Activated CD8-positive, alpha-beta memory T cell treated with anti-CD3 and anti-CD28 coated beads for 1 hour (primary cell): ENCODE measurements around the gene MMP19.
"Not testable (repeated sequence)": the region's sequence is repeated elsewhere in the genome, so short reads cannot be mapped to it uniquely, and the experiment has no call there.

Source experiments
- DNase-seq, 2 donors: peaks; one replicate each; pipeline ENCODE4 v3.0.0-alpha.2; 2020; ENCODE audit warnings: low read depth in 1 of 2; ENCODE audit errors: extremely low read depth in 1 of 2

The MMP19 gene

GRCh38 chr12:55842681-55843429, at the start of gene MMP19:
Gene MMP19, minus strand, starts transcription at chr12:55842936. Its CDS starts 106 bp downstream, at chr12:55842830.
- no peak for DNase-seq

- DNase-seq, result no peak
These were observed 48.6 kb upstream of the MMP19 start for GRCh38 chr12:55891310-55891709.

- no peak for DNase-seq
These were observed 42.4 kb upstream of the MMP19 start for GRCh38 chr12:55885113-55885512.

GRCh38 chr12:55877824-55878223, 35.1 kb upstream of the MMP19 start:
- DNase-seq, result no peak

DNA sequence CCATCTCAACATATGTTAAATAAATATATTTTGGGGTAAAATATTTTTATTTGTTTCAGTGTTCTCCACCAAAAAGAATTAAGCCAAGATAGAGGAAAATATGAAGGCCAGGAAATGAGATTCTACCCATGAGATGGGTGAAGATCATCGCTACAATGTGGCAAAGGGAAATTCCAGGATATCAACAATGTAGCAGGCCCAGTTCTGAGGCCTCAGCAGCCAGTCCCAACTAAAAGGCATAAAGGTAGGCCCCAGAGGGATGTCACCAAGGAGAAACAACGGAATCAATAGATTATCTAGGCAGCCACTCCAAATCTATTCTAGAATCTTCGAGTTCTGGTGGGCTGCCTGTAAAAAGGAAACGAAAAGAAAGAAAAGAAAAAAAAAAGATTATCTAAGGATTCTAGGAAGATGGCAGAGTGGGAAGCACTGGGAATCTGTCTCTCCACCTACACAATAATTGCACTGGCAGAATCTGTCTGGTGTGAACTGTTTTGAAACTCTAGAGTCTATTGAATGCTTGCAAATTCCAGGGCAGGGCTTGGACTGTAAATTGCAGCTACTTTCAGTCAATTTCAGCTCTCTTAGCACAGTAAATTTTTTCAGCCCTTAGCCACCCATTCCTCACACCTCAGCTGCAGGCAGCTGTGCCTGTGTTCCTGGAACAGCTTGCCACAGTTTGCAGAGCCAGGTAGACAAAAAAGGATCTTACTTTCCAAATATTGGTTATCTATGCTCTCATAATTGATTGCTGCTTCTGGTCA, 33.1 kb upstream of the MMP19 start:
- no peak for DNase-seq

GRCh38 chr12:55874443-55874842, 31.7 kb upstream of the MMP19 start:
- no peak for DNase-seq

DNA sequence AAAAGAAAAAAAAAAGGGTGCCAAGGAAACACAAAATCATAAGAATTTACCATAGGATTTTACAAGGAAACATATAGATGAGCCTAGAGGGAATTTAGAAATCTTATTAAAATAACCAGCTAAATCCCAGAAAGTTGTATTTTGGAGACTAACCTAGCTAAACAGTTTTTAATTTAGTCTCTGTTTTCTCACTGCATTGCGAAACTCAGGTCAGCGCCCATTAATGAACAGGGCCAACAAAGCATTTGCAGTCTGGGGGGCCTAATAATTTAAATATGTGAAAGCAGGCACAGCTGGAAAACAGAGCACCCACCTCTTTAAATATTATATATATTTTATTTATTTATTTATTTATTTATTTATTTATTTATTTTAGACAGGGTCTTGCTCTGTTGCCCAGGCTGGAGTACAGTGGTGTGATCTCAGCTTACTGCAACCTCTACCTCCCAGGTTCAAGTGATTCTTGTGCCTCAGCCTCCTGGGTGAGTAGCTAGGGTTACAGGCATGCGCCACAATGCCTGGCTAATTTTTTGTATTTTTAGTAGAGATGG, 23.8 kb upstream of the MMP19 start:
- DNase-seq, result not testable (repeated sequence)

DNA sequence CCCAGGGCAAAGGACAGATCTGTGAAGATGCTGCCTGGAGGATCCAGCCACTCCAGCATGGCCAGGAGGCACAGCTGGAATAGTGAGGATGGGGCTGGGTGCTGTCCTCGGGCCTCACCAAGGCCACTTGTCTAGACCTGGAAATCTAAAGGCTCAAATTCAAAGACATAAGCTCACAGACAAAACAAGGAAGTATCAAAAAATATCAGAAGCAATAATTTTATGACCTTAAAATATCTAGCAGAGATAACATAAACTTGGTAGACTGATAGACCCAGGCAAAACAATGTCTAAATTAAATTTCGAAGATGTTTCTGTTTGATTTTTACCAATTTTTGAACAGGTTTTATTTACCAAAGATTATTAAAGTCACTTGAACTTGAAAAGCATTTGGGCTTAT, 22.6 kb upstream of the MMP19 start:
- no peak for DNase-seq

DNA sequence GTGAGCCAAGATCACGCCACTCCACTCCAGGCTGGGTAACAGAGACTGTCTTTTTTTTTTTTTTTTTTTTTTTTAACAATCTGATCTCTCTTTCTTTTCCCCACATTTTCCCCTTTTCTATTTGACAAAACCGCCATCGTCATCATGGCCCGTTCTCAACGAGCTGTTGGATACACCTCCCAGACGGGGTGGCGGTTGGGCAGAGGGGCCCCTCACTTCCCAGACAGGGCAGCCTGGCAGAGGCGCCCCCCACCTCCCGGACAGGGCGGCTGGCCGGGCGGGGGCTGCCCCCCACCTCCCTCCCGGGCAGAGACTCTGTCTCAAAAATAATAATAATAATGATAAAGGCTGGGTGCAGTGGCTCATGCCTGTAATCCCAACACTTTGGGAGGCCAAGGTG, 20.2 kb upstream of the MMP19 start:
- not testable (repeated sequence) for DNase-seq

- no peak for DNase-seq
These were observed 19.6 kb upstream of the MMP19 start for GRCh38 chr12:55862286-55862685.

- DNase-seq, result no peak
These were observed 19.1 kb upstream of the MMP19 start for GRCh38 chr12:55861871-55862270.

- DNase-seq, result no peak
These were observed 18.7 kb upstream of the MMP19 start for GRCh38 chr12:55861396-55861795.

- DNase-seq, result no peak
These were observed 10.0 kb upstream of the MMP19 start for GRCh38 chr12:55852740-55853139.

- no peak for DNase-seq
These were observed 8.2 kb upstream of the MMP19 start for GRCh38 chr12:55850893-55851292.

- no peak for DNase-seq
These were observed 7.7 kb upstream of the MMP19 start for GRCh38 chr12:55850401-55850800.

- DNase-seq, result no peak
These were observed 7.0 kb upstream of the MMP19 start for GRCh38 chr12:55849616-55850343.

GRCh38 chr12:55847603-55848291, 5.0 kb upstream of the MMP19 start:
- no peak for DNase-seq

GRCh38 chr12:55847033-55847432, 4.3 kb upstream of the MMP19 start:
- no peak for DNase-seq

DNA sequence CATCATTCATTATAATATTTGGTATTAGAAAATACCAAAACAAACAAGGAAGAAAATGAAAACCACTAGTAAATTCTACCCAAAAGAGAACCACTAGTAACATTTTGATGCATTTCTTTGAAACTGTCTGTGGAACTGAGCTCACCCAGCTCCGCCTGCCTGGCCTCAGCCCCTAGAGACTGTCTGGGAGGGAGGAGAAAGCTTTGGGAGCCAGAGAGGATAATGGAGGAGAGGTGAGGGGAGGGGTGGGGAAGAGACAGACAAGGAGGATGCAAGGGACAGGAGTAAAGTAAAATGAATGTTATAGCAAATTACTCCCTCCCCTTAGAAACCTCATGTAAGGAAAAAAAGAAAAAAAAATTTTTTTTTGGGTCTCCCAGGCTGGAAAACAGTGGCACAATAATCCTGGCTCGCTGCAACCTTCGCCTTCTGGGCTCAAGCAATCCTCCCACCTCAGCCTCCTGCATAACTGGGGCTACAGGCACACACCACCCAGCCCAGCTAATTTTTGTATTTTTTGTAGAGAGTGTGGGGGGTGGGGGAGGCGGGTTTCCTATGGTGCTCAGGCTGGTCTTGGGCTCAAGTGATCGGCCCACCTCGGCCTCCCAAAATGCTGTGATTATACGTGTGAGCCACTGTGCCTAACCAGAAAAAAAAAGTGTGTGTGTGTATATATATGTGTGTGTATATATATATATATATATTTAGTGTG, 3.2 kb upstream of the MMP19 start:
- DNase-seq, result no peak

GRCh38 chr12:55845361-55845760, 2.6 kb upstream of the MMP19 start:
- DNase-seq, result no peak
